Measurements from ENCODE around the gene GPHN.

DNA sequence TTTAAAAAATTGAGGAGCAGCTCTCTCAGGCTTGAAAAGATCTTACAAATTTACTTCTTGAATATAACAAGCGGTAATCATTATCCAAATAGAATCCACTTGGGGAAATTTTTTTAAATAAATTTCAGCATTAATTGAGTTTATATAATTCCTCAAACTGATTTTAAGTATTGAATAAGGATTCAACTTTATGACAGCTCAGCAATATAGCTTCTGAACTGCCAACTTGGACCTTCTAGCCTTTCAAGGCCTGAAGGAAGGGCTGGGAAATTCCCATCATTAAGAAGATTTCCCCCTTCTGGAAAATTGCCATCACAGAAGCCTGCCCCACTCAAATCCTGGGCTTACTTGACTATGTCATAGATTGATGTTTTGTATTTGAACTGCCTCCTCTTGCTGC lies 623.7 kb downstream of the GPHN start:
- TF ChIP-seq, protein P1, sequence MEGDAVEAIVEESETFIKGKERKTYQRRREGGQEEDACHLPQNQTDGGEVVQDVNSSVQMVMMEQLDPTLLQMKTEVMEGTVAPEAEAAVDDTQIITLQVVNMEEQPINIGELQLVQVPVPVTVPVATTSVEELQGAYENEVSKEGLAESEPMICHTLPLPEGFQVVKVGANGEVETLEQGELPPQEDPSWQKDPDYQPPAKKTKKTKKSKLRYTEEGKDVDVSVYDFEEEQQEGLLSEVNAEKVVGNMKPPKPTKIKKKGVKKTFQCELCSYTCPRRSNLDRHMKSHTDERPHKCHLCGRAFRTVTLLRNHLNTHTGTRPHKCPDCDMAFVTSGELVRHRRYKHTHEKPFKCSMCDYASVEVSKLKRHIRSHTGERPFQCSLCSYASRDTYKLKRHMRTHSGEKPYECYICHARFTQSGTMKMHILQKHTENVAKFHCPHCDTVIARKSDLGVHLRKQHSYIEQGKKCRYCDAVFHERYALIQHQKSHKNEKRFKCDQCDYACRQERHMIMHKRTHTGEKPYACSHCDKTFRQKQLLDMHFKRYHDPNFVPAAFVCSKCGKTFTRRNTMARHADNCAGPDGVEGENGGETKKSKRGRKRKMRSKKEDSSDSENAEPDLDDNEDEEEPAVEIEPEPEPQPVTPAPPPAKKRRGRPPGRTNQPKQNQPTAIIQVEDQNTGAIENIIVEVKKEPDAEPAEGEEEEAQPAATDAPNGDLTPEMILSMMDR (IDR thresholded peaks at IDR 0.05), result no peak
- TF ChIP-seq POLR2A (IDR thresholded peaks at IDR 0.05), result no peak
